Measurements from ENCODE around the gene PF4V1. TPM values are rescaled to one million over a fixed set of nuclear protein-coding genes. Genes with fewer than 3 reads are reported as not detected.

Gene PF4V1
- total and polyA plus RNA-seq, 5 donors from 2014 or later: 3.0 TPM; not detected in 4

DNA sequence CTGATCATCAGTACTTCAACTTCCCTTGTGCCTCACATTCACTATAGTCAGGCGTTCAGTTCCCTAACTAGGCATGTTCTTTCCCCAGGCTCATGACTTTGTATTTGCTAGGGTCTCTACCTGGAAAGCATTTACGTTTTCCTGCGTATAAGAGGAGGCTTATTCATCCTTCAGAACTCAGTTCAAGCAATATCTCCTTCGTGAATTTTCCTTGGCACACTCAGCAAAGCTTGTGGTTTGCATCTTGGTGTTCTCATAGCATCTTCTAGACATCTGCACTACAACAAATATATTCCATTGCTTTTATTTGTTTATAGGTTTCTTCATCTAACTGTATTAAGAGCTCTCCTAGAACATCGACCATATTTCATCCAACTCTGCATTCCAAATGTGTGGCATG is 14.0 kb upstream of the PF4V1 start:
- peaks cover 2% of the 10 kb centered on the region for H3K27me3 ChIP-seq (ENCODE audit: control insufficient read depth, insufficient read depth, low read length)
- H3K4me3 ChIP-seq (ENCODE audit: low read depth, low read length): no peak overlapping the region
- Mint-ChIP-seq H3K27me3 (no peaks in the 10 kb centered on the region), H3K27ac (no peak overlapping the region), H3K9me3 (peaks cover 0 to 6% (median 0%) of the 10 kb centered on the region in 7 donors), H3K4me3 (no peak overlapping the region), H3K4me1 (no peaks in the 10 kb centered on the region), H3K36me3 (no peaks in the 10 kb centered on the region)
- H3K27ac ChIP-seq (ENCODE audit: insufficient read depth, low read length, poor library complexity, severe bottlenecking): no peak overlapping the region
- ATAC-seq (ENCODE audit: low read depth in 2 of 2) (no peak), DNase-seq (no peak)
- H3K4me1 ChIP-seq (ENCODE audit: control insufficient read depth, insufficient read depth, low read length, poor library complexity, severe bottlenecking): no peaks in the 10 kb centered on the region
- H3K9me3 ChIP-seq (ENCODE audit: control insufficient read depth in 2 of 2, low read length in 2 of 2): no peaks in the 10 kb centered on the region
- H3K36me3 ChIP-seq (ENCODE audit: control insufficient read depth, insufficient read depth, low read length): no peaks in the 10 kb centered on the region

DNA sequence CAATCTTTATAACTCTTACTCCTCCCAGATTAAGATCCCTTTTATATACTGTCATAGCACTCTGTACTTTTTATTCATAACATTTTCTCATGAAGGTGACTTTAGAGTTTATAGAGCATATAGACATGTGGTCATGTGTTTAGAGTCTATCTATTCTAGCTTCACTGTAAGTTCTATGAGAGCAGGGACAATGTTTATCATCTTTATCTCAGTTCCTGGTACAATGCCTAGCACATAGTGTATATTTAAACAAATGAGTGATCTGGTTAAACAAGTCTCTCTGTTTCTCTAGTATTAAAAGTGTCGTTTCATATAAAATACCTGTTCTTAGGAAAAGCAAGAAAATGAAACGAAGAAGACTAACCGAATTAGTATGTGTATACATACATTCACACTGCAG is 13.4 kb upstream of the PF4V1 start:
- no peak overlapping the region for H3K27ac Mint-ChIP-seq
- H3K27me3 Mint-ChIP-seq: no peaks in the 10 kb centered on the region
- Histone ChIP-seq H3K27ac (ENCODE audit: insufficient read depth, low read length, poor library complexity, severe bottlenecking) (no peak overlapping the region), H3K4me1 (ENCODE audit: control insufficient read depth, insufficient read depth, low read length, poor library complexity, severe bottlenecking) (no peaks in the 10 kb centered on the region), H3K36me3 (ENCODE audit: control insufficient read depth, insufficient read depth, low read length) (no peaks in the 10 kb centered on the region), H3K27me3 (ENCODE audit: control insufficient read depth, insufficient read depth, low read length) (peaks cover 2% of the 10 kb centered on the region), H3K9me3 (ENCODE audit: control insufficient read depth in 2 of 2, low read length in 2 of 2) (no peaks in the 10 kb centered on the region), H3K4me3 (ENCODE audit: low read depth, low read length) (no peak overlapping the region)
- H3K4me1 Mint-ChIP-seq: no peaks in the 10 kb centered on the region
- DNase-seq (no peak), ATAC-seq (ENCODE audit: low read depth in 2 of 2) (no peak)
- H3K36me3 Mint-ChIP-seq: no peaks in the 10 kb centered on the region
- no peak overlapping the region for H3K4me3 Mint-ChIP-seq
- H3K9me3 Mint-ChIP-seq: peaks cover 0 to 6% (median 0%) of the 10 kb centered on the region in 7 donors

DNA sequence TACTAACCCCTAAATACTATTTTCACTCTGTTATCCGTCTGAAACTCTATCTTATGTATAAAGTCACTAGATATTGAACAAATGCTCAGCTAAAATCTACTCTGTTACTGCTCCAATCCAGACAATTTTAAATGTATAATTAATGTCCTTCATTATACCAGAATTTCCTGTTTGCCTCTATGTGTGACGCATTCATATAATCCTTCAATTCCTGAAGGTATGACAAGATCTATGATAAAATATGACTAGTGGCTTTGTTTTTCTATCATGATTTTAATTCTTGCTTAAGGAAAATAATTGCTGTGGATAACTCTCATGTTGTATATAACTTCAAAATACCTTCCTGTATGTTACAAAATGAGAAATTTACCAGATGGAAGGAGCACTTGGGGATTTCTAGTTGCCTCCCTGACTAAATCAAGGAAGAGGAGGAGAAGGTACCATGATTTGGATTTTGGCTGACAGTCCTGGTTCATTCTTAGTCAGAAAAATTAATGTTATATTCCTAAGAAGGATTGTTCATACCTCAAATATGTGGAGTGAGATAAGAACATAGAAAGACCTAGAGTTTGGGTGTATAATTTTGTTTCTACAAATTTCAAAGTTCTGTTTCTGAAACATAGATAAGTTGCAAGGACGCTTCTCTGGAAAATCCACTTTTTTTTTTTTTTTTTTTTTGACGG is 11.7 kb upstream of the PF4V1 start:
- Mint-ChIP-seq H3K4me1 (no peaks in the 10 kb centered on the region), H3K27me3 (no peaks in the 10 kb centered on the region)
- no peak for ATAC-seq (ENCODE audit: low read depth in 2 of 2)

DNA sequence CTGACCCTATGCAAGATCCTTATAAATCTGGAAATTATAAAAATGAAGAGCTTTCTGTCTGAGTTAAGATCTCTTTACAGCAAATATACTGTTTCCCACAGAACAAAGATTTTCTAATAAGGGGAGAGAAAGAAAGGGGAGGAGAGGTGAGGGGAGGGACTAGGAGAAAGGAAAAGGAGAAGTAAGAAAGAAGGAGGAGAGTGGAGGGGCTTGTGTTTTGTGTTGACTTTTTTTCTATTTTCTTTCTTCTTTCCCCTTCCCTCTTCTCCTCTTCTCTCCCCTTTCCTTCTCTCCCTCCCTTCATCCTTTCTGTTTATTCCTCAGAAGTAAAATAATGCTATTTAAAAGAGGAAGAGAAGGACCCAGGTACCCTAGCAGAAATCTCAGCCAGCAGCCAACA is 10.4 kb upstream of the PF4V1 start:
- DNase-seq: no peak
- H3K36me3 Mint-ChIP-seq: no peaks in the 10 kb centered on the region
- Histone ChIP-seq H3K9me3 (ENCODE audit: control insufficient read depth in 2 of 2, low read length in 2 of 2) (no peaks in the 10 kb centered on the region), H3K27ac (ENCODE audit: insufficient read depth, low read length, poor library complexity, severe bottlenecking) (no peak overlapping the region), H3K4me1 (ENCODE audit: control insufficient read depth, insufficient read depth, low read length, poor library complexity, severe bottlenecking) (no peaks in the 10 kb centered on the region), H3K36me3 (ENCODE audit: control insufficient read depth, insufficient read depth, low read length) (no peaks in the 10 kb centered on the region), H3K4me3 (ENCODE audit: low read depth, low read length) (no peak overlapping the region), H3K27me3 (ENCODE audit: control insufficient read depth, insufficient read depth, low read length) (no peaks in the 10 kb centered on the region)
- H3K27me3 Mint-ChIP-seq: no peaks in the 10 kb centered on the region
- H3K9me3 Mint-ChIP-seq: peaks cover 0 to 6% (median 0%) of the 10 kb centered on the region in 7 donors
- H3K27ac Mint-ChIP-seq: no peak overlapping the region
- H3K4me1 Mint-ChIP-seq: no peaks in the 10 kb centered on the region
- ATAC-seq (ENCODE audit: low read depth in 2 of 2): no peak
- H3K4me3 Mint-ChIP-seq: no peak overlapping the region

More for the DNA sequence above, 11.7 kb upstream of the PF4V1 start:
- no peak for DNase-seq
- Histone ChIP-seq H3K4me3 (ENCODE audit: low read depth, low read length) (no peak overlapping the region), H3K27me3 (ENCODE audit: control insufficient read depth, insufficient read depth, low read length) (peaks cover 2% of the 10 kb centered on the region), H3K36me3 (ENCODE audit: control insufficient read depth, insufficient read depth, low read length) (no peaks in the 10 kb centered on the region), H3K27ac (ENCODE audit: insufficient read depth, low read length, poor library complexity, severe bottlenecking) (no peak overlapping the region), H3K4me1 (ENCODE audit: control insufficient read depth, insufficient read depth, low read length, poor library complexity, severe bottlenecking) (no peaks in the 10 kb centered on the region), H3K9me3 (ENCODE audit: control insufficient read depth in 2 of 2, low read length in 2 of 2) (no peaks in the 10 kb centered on the region)
- Mint-ChIP-seq H3K36me3 (no peaks in the 10 kb centered on the region), H3K4me3 (no peak overlapping the region), H3K9me3 (peaks cover 0 to 6% (median 3%) of the 10 kb centered on the region in 7 donors), H3K27ac (no peak overlapping the region)

DNA sequence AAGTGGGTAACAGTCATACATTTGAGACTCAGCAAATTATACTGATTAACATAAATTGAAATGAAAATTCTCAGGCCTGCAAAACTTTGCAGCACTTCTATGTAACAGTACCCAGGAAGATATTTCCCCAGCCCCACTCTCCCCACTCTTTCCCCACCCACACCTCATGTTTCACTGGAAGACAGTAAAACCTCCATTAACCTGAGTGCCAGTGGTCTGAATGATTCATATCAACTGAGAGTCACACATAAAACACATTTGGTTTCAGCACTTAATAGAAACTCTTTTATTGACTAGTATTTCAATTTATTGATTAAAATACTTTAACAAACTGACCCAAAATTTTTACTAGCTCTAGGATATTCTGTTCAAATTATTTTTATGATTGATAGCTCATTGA is 9.7 kb upstream of the PF4V1 start:
- ATAC-seq (ENCODE audit: low read depth in 2 of 2) (no peak), DNase-seq (no peak)
- Histone ChIP-seq H3K4me3 (ENCODE audit: low read depth, low read length) (no peak overlapping the region), H3K4me1 (ENCODE audit: control insufficient read depth, insufficient read depth, low read length, poor library complexity, severe bottlenecking) (no peaks in the 10 kb centered on the region), H3K36me3 (ENCODE audit: control insufficient read depth, insufficient read depth, low read length) (no peaks in the 10 kb centered on the region), H3K27me3 (ENCODE audit: control insufficient read depth, insufficient read depth, low read length) (no peaks in the 10 kb centered on the region), H3K27ac (ENCODE audit: insufficient read depth, low read length, poor library complexity, severe bottlenecking) (no peak overlapping the region), H3K9me3 (ENCODE audit: control insufficient read depth in 2 of 2, low read length in 2 of 2) (no peaks in the 10 kb centered on the region)
- H3K36me3 Mint-ChIP-seq: no peaks in the 10 kb centered on the region
- no peak overlapping the region for H3K4me3 Mint-ChIP-seq
- no peaks in the 10 kb centered on the region for H3K4me1 Mint-ChIP-seq
- H3K27me3 Mint-ChIP-seq: no peaks in the 10 kb centered on the region
- peaks cover 0 to 6% (median 0%) of the 10 kb centered on the region in 7 donors for H3K9me3 Mint-ChIP-seq
- H3K27ac Mint-ChIP-seq: no peak overlapping the region

DNA sequence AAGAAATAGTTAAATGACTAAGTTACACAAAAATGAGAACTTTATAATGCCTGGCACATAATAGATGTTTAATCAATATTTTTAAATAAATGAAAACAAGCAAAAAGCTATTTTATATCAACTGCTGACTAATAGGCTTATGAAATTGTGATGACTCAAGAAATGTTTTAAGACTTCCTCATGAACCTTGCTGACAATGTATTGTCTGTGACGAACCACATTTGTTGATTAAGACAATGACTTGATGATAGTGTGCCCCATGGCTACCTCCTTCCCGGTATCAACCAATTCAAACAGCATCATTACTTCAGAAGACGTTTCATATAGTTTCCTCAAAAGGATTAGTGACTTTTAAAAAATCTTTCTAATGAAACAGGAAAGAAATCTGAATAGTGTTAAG is 8.8 kb upstream of the PF4V1 start:
- Mint-ChIP-seq H3K27ac (no peak overlapping the region), H3K27me3 (no peaks in the 10 kb centered on the region), H3K9me3 (peaks cover 0 to 5% (median 0%) of the 10 kb centered on the region in 7 donors), H3K4me3 (no peak overlapping the region), H3K4me1 (no peaks in the 10 kb centered on the region), H3K36me3 (no peaks in the 10 kb centered on the region)
- H3K4me3 ChIP-seq (ENCODE audit: low read depth, low read length): no peak overlapping the region
- no peak for DNase-seq
- no peaks in the 10 kb centered on the region for H3K27me3 ChIP-seq (ENCODE audit: control insufficient read depth, insufficient read depth, low read length)
- no peaks in the 10 kb centered on the region for H3K9me3 ChIP-seq (ENCODE audit: control insufficient read depth in 2 of 2, low read length in 2 of 2)
- no peaks in the 10 kb centered on the region for H3K4me1 ChIP-seq (ENCODE audit: control insufficient read depth, insufficient read depth, low read length, poor library complexity, severe bottlenecking)
- ATAC-seq (ENCODE audit: low read depth in 2 of 2): no peak
- no peak overlapping the region for H3K27ac ChIP-seq (ENCODE audit: insufficient read depth, low read length, poor library complexity, severe bottlenecking)
- H3K36me3 ChIP-seq (ENCODE audit: control insufficient read depth, insufficient read depth, low read length): no peaks in the 10 kb centered on the region

DNA sequence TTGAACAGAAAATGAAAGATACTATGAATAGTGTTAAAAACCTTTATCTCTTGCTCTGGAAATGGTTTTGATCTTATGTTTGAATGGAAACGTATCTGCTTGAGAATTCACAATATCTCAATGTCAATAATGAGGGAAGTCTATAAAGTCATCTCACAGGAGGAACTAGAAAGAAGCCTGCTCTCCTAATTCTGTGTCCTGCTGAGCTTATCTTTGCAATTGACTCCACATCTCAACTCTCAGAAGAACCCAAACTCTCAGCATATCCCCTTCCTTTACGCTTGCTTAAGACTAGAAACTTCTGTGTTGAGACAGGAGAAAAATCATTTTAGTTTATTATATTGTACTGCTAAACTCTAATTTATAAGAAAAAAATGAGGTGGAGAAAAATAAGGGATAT is 8.3 kb upstream of the PF4V1 start:
- H3K4me3 Mint-ChIP-seq: no peak overlapping the region
- no peak for ATAC-seq (ENCODE audit: low read depth in 2 of 2)
- Histone ChIP-seq H3K27me3 (ENCODE audit: control insufficient read depth, insufficient read depth, low read length) (no peaks in the 10 kb centered on the region), H3K4me1 (ENCODE audit: control insufficient read depth, insufficient read depth, low read length, poor library complexity, severe bottlenecking) (no peaks in the 10 kb centered on the region), H3K36me3 (ENCODE audit: control insufficient read depth, insufficient read depth, low read length) (no peaks in the 10 kb centered on the region), H3K4me3 (ENCODE audit: low read depth, low read length) (no peak overlapping the region), H3K9me3 (ENCODE audit: control insufficient read depth in 2 of 2, low read length in 2 of 2) (no peaks in the 10 kb centered on the region), H3K27ac (ENCODE audit: insufficient read depth, low read length, poor library complexity, severe bottlenecking) (no peak overlapping the region)
- no peak for DNase-seq
- no peak overlapping the region for H3K27ac Mint-ChIP-seq
- H3K27me3 Mint-ChIP-seq: no peaks in the 10 kb centered on the region
- H3K9me3 Mint-ChIP-seq: peaks cover 0 to 3% (median 0%) of the 10 kb centered on the region in 7 donors
- no peaks in the 10 kb centered on the region for H3K36me3 Mint-ChIP-seq
- H3K4me1 Mint-ChIP-seq: no peaks in the 10 kb centered on the region

DNA sequence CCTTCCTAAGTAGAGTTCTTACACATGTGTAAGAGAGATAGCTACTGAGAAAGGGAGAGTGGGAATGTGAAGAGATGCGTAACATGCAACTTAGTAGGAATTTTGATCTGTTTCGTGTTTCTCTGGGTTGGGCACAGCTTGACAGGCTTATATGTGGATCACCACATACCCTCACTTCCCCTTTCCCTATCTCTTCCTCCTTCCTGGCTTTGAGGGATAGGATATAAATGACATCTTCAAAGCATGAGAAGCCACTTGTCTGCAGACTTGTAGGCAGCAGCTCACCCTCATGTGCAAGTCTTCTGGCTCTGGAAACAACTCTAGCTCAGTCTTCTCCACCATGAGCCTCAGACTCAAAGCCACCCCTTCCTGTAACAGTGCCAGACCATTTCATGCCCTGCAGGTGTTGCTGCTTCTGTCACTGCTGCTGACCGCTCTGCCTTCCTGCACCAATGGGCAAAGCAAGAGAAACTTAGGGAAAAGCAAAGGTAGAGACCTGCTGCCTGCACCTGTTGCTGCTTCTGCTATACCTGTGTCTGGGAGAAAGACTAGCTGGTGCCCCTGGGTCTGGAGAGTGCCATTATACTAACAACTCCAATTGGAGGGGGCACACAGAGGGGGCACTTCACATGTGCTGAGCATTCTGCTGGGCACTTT is 5.4 kb upstream of the PF4V1 start:
- H3K4me1 ChIP-seq (ENCODE audit: control insufficient read depth, insufficient read depth, low read length, poor library complexity, severe bottlenecking): no peaks in the 10 kb centered on the region
- no peak overlapping the region for H3K27ac ChIP-seq (ENCODE audit: insufficient read depth, low read length, poor library complexity, severe bottlenecking)
- H3K9me3 ChIP-seq (ENCODE audit: control insufficient read depth in 2 of 2, low read length in 2 of 2): no peaks in the 10 kb centered on the region
- DNase-seq (no peak), ATAC-seq (ENCODE audit: low read depth in 2 of 2) (no peak)
- H3K27ac Mint-ChIP-seq: peak overlapping the region in 1 of 3 donors; percentile 8
- no peaks in the 10 kb centered on the region for H3K36me3 ChIP-seq (ENCODE audit: control insufficient read depth, insufficient read depth, low read length)
- H3K9me3 Mint-ChIP-seq: peaks cover 0 to 3% (median 0%) of the 10 kb centered on the region in 7 donors
- H3K27me3 ChIP-seq (ENCODE audit: control insufficient read depth, insufficient read depth, low read length): no peaks in the 10 kb centered on the region
- no peaks in the 10 kb centered on the region for H3K4me1 Mint-ChIP-seq
- H3K4me3 Mint-ChIP-seq: no peak overlapping the region
- H3K27me3 Mint-ChIP-seq: no peaks in the 10 kb centered on the region
- no peaks in the 10 kb centered on the region for H3K36me3 Mint-ChIP-seq
- no peak overlapping the region for H3K4me3 ChIP-seq (ENCODE audit: low read depth, low read length)

Data from CD4-positive, CD25-positive, alpha-beta regulatory T cell (primary cell).